ENCODE results near the gene KATNB1.

DNA sequence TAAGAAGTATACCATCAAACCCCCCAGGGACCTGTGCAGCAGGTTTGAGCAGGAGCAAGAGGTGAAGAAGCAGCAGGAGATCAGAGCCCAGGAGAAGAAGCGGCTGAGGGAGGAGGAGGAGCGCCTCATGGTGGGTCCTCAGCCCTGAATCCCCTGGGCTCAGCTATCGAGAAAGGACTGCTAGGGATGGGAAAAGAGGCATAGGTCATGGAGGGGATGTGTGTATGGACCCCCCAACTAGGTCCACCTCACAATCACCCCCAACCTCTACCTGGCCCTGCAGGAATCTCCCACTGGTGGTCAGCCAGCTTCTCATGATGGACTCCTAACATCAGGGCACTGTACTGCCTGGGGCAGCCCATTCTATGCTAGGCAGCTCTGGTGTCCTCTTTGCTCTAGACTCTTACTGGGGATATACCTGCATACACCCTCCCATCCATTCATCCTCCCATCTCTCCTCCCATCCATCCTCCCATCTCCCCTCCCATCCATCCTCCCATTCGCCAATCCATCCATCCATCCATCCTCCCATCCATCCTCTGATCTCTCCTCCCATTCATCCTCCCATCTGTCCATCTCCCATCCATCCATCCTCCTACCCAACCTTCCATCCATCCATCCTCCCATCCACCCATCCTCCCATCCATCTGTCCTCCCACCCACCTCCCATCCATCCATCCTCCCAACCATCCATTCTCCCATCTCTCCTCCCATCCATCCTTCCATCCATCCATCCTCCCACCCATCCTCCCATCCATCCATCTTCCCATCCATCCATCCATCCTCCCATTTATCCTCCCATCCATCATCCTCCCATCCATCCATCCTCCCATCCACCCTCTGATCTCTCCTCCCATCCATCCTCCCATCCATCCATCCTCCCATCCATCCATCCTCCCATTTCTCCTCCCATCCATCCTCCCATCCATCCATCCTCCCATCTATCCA, 30.4 kb upstream of the KATNB1 start:
- TF ChIP-seq EZH2 (IDR thresholded peaks at IDR 0.05; ENCODE audit: low read length, missing control alignments): no peak
- TF ChIP-seq, protein P1, sequence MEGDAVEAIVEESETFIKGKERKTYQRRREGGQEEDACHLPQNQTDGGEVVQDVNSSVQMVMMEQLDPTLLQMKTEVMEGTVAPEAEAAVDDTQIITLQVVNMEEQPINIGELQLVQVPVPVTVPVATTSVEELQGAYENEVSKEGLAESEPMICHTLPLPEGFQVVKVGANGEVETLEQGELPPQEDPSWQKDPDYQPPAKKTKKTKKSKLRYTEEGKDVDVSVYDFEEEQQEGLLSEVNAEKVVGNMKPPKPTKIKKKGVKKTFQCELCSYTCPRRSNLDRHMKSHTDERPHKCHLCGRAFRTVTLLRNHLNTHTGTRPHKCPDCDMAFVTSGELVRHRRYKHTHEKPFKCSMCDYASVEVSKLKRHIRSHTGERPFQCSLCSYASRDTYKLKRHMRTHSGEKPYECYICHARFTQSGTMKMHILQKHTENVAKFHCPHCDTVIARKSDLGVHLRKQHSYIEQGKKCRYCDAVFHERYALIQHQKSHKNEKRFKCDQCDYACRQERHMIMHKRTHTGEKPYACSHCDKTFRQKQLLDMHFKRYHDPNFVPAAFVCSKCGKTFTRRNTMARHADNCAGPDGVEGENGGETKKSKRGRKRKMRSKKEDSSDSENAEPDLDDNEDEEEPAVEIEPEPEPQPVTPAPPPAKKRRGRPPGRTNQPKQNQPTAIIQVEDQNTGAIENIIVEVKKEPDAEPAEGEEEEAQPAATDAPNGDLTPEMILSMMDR (conservative IDR thresholded peaks at IDR 0.05 in 1 of 2, IDR thresholded peaks at IDR 0.05 in 1 of 2; ENCODE audit: low read depth in 1 of 2, low read length in 2 of 2): no peak
